Type B pancreatic cell (in vitro differentiated cells): ENCODE measurements around the gene CCNYL1. TPM values are rescaled to one million over a fixed set of nuclear protein-coding genes. Genes with fewer than 3 reads are reported as not detected.
"Not testable (repeated sequence)": the region's sequence is repeated elsewhere in the genome, so short reads cannot be mapped to it uniquely, and the experiment has no call there.

Source experiments
- DNase-seq: peaks from one replicate; pipeline ENCODE4 v3.0.0; 2021; ENCODE audit warnings: mixed read lengths; ENCODE audit not compliant: unreplicated experiment; ENCODE audit errors: extremely low spot score
- H3K27ac Mint-ChIP-seq: 2 replicates; pipeline ENCODE4 v1.8.0; 2021; ENCODE audit warnings: mild to moderate bottlenecking, mixed read lengths
- H3K27me3 Mint-ChIP-seq: 2 replicates; pipeline ENCODE4 v1.8.0; 2021; ENCODE audit warnings: mixed read lengths
- H3K36me3 Mint-ChIP-seq: 2 replicates; pipeline ENCODE4 v1.8.0; 2021; ENCODE audit warnings: mixed read lengths
- H3K4me1 Mint-ChIP-seq: one replicate; pipeline ENCODE4 v1.8.0; 2021; ENCODE audit warnings: mixed read lengths; ENCODE audit not compliant: unreplicated experiment
- H3K4me3 Mint-ChIP-seq: 2 replicates; pipeline ENCODE4 v1.8.0; 2021; ENCODE audit warnings: mild to moderate bottlenecking, mixed read lengths
- H3K9me3 Mint-ChIP-seq: 2 replicates; pipeline ENCODE4 v1.8.0; 2021; ENCODE audit warnings: mixed read lengths
- total RNA-seq: library from RNA; stranded (reverse); gene quantifications from 2 replicates; pipeline ENCODE4 v1.2.1, GENCODE V29; 2021; ENCODE audit warnings: low replicate concordance
- TF ChIP-seq, protein P1 (sequence below): fragments of 200-600 bp; sonication (generic); conservative IDR thresholded peaks from 2 replicates; pipeline ENCODE4 v1.5.0; 2021; ENCODE audit warnings: antibody characterized with exemption, mild to moderate bottlenecking

CCNYL1 gene
- total RNA-seq, 1 donor from 2014 or later = 20.8 TPM

DNA sequence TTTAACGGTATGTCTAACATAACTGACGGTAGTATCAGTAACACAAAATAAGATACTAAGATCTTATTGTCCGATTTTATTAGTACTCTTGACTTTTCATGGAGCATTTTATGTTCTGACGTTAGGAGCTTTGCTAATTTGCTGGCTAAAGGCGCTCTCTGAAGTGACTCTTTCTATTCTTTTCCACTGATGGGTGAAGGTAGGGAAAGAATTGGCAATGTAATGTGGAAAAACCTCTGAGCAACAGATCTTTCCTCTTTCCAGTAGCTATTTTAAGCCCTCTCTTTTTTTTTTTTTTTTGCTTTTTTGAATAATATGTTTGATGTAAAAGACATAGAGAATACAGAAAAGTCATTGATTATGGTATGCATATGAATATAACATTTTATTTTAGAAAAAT, 4.6 kb downstream of the CCNYL1 start:
- Mint-ChIP-seq H3K4me1 (peaks cover 13% of the 10 kb centered on the region), H3K9me3 (no peaks in the 10 kb centered on the region), H3K36me3 (peaks cover 22% of the 10 kb centered on the region), H3K27me3 (no peaks in the 10 kb centered on the region), H3K27ac (no peak overlapping the region), H3K4me3 (no peak overlapping the region)
- TF ChIP-seq, protein P1, sequence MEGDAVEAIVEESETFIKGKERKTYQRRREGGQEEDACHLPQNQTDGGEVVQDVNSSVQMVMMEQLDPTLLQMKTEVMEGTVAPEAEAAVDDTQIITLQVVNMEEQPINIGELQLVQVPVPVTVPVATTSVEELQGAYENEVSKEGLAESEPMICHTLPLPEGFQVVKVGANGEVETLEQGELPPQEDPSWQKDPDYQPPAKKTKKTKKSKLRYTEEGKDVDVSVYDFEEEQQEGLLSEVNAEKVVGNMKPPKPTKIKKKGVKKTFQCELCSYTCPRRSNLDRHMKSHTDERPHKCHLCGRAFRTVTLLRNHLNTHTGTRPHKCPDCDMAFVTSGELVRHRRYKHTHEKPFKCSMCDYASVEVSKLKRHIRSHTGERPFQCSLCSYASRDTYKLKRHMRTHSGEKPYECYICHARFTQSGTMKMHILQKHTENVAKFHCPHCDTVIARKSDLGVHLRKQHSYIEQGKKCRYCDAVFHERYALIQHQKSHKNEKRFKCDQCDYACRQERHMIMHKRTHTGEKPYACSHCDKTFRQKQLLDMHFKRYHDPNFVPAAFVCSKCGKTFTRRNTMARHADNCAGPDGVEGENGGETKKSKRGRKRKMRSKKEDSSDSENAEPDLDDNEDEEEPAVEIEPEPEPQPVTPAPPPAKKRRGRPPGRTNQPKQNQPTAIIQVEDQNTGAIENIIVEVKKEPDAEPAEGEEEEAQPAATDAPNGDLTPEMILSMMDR = no peak
- no peak for DNase-seq

DNA sequence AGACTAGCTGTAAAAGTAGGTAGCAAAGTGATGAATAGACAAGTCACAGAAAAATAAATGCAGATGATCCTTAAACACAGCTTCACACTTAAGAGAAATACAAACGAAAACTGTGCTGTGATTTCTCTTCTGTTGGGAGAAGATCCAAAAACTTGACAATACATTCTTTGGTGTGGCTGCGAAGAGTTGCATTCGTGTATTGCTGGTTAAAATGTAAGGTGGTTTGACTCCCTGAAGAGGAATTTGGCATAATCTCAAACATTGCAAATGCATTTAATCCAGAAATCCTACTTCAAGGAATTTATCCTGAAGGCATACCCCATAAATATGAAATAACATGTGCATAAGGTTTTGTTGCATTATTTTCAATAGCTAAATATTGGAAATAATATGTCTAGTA, 7.1 kb downstream of the CCNYL1 start:
- Mint-ChIP-seq H3K27me3 (no peaks in the 10 kb centered on the region), H3K9me3 (no peaks in the 10 kb centered on the region), H3K4me1 (peaks cover 4% of the 10 kb centered on the region), H3K4me3 (no peak overlapping the region), H3K36me3 (peaks cover 19% of the 10 kb centered on the region), H3K27ac (no peak overlapping the region)
- DNase-seq = no peak
- TF ChIP-seq, protein P1 = no peak

DNA sequence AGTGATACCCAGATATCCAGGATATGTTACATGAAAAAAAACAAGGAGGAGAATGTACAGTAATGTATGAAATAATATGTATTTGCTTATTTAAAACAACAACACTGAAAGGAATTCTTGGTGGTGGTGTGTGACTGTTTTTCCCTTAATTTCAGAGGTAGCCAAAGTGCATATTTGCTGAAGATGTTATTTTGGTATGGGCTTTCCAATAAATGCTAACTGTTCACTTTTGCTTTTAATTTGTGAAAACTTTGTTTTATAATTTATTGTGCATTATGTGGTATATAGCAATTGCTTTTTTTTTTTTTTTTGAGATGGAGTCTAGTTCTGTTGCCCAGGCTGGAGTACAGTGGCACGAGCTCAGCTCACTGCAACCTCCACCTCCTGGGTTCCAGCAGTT, 7.6 kb downstream of the CCNYL1 start:
- H3K27me3 Mint-ChIP-seq = no peaks in the 10 kb centered on the region
- peaks cover 19% of the 10 kb centered on the region for H3K36me3 Mint-ChIP-seq
- TF ChIP-seq, protein P1 = no peak
- DNase-seq = no peak
- no peak overlapping the region for H3K27ac Mint-ChIP-seq
- peaks cover 4% of the 10 kb centered on the region for H3K4me1 Mint-ChIP-seq
- H3K9me3 Mint-ChIP-seq = no peaks in the 10 kb centered on the region
- H3K4me3 Mint-ChIP-seq = no peak overlapping the region

DNA sequence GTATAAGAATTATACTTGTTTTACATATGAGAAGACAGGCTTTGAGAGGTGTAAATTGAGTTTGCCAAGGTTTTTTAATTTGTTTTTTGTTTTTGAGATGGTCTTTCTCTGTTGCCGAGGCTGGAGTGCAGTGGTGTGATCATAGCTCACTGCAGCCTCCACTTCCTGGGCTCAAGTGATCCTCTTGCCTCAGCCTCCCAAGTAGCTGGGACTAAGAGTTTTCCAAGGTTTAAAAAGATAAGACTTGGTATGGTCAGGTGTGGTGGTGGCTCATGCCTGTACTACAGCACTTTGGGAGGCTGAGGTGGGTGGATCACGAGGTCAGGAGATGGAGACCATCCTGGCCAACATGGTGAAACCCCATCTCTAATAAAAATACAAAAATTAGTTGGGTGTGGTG, 8.2 kb downstream of the CCNYL1 start:
- H3K4me3 Mint-ChIP-seq, H3K9me3 Mint-ChIP-seq, H3K27me3 Mint-ChIP-seq, H3K4me1 Mint-ChIP-seq, DNase-seq, H3K27ac Mint-ChIP-seq: not testable (repeated sequence)
- H3K36me3 Mint-ChIP-seq = peaks cover 14% of the 10 kb centered on the region

GRCh38 chr2:207720517-207721187, 9.2 kb downstream of the CCNYL1 start:
- TF ChIP-seq, protein P1 = no peak
- no peaks in the 10 kb centered on the region for H3K27me3 Mint-ChIP-seq
- no peak for DNase-seq
- no peak overlapping the region for H3K4me3 Mint-ChIP-seq
- peaks cover 16% of the 10 kb centered on the region for H3K36me3 Mint-ChIP-seq
- H3K27ac Mint-ChIP-seq = peak overlapping the region; percentile 2
- no peaks in the 10 kb centered on the region for H3K9me3 Mint-ChIP-seq
- H3K4me1 Mint-ChIP-seq = peaks cover 4% of the 10 kb centered on the region

GRCh38 chr2:207722773-207723424, 11.5 kb downstream of the CCNYL1 start:
- Mint-ChIP-seq H3K36me3 (peaks cover 13% of the 10 kb centered on the region), H3K4me3 (no peak overlapping the region), H3K4me1 (peaks cover 8% of the 10 kb centered on the region), H3K27me3 (no peaks in the 10 kb centered on the region), H3K9me3 (no peaks in the 10 kb centered on the region), H3K27ac (no peak overlapping the region)
- TF ChIP-seq, protein P1 = no peak
- DNase-seq = no peak

- not testable (repeated sequence) for H3K9me3 Mint-ChIP-seq, H3K4me1 Mint-ChIP-seq, H3K27me3 Mint-ChIP-seq, H3K4me3 Mint-ChIP-seq, DNase-seq, H3K27ac Mint-ChIP-seq
- H3K36me3 Mint-ChIP-seq = peaks cover 15% of the 10 kb centered on the region
Measured at GRCh38 chr2:207723425-207723787, 12.0 kb downstream of the CCNYL1 start.
